CD4-positive, alpha-beta T cell treated with Interleukin-6 at 100 ng/mL for 8 hours (primary cell): ENCODE data around the gene ACP4.
"Not testable (repeated sequence)": the region's sequence is repeated elsewhere in the genome, so short reads cannot be mapped to it uniquely, and the experiment has no call there.

ENCODE experiments used
- DNase-seq: peaks from one replicate; pipeline ENCODE4 v3.0.0-alpha.2; 2020; ENCODE audit warnings: mixed read lengths, low spot score

Gene ACP4

GRCh38 chr19:50776131-50776530 lies 14.1 kb upstream of the ACP4 start:
- no peak for DNase-seq

- DNase-seq: no peak
These were observed 13.0 kb upstream of the ACP4 start for GRCh38 chr19:50777261-50777660.

DNA sequence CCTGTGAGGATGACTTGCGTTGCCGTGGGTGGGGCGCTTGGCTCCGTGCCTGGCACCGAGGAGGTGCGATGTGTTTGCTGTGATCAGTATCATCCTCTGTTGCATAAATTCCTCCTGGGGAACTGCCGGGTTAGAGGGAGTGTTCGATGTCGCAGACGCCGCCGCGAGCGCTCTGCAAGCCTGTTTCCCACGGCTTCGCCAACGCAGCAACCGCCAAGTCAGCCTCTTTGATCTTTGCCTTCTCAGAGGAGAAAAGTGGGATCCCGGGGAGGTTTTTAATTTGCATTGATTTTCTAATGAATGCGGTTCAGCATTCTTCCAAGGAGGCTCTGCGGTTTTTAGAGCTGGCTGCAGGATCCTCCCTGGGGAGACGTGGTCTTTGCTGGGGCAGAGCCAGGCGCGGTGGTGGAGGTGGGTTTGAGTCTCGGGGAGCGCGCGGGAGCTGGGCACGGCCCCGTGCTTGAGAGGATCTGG lies 12.3 kb upstream of the ACP4 start:
- DNase-seq: no peak

DNA sequence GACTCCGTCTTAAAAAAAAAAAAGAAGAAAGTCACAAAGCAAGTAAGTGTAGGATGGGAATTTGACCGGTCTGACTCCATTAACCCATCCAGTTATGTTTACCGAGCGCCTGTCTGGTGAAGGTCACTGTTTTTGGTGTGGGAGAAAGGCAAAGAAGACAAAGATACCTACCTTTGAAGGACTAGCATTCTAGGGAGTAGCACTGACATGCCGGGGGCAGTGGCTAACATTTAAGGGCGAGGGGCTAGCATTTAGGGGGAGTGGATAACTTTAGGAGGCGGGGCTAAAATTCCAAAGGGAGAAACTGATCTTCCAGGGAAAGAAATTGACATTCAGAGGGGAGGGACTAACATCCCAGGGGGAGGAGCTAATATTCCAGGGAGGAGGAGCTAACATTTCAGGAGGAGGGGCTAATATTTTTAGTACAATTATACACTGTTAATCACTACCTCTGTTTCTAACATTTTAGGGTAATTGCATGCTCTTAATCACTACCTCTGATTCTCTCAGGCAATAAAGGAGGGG lies 11.2 kb upstream of the ACP4 start:
- no peak for DNase-seq

- no peak for DNase-seq
These were observed 10.4 kb upstream of the ACP4 start for GRCh38 chr19:50779504-50780457.

- DNase-seq: no peak
These were observed 9.3 kb upstream of the ACP4 start for GRCh38 chr19:50780753-50781435.

- not testable (repeated sequence) for DNase-seq
These were observed 6.4 kb upstream of the ACP4 start for GRCh38 chr19:50783848-50784152.

GRCh38 chr19:50784710-50785109 lies 5.5 kb upstream of the ACP4 start:
- no peak for DNase-seq

DNA sequence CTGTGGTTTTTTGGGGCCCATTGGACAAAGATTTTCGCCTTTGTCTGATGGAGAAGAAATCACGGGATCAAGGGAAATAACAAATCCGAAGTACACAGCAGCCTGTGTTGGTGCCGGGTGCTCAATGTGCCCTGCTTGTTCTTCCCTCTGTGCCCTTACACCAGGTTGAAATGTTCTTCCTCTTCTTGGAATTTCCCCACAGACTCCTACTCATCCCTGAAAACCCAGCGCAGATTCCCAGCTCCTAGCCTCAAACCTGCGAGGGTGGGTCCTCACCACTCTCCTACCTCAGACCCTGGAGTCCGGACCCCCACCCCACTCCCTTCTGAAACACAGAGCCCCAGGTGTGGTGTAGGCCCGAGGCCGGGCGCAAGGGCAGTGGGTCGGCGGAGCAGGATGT lies 4.9 kb upstream of the ACP4 start:
- no peak for DNase-seq

DNA sequence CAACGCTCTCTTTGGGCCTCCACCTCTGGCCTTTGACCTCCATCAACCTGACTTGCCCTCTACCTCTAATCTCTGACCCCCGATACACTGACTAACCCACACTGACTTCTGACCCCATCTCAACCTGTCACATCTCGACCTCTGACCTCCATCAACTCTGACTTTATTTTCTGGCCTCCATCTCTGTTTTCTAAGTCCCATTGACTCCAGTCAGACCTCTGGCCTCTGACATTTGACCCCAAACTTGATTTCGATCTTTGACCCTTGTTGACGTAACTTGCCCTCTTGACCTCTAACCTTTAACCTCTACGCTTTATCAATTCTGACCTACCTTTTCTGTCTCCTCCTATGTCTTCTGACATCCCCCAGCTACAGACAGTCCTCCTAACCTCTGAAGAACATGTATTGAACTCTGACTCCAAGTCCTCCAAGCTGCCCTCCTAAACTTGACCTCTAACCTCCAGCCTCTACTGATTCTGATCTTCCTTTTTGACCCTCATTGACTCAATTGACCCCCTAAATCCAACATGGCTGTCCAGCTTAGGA lies 780 bp downstream of the ACP4 start:
- no peak for DNase-seq

DNA sequence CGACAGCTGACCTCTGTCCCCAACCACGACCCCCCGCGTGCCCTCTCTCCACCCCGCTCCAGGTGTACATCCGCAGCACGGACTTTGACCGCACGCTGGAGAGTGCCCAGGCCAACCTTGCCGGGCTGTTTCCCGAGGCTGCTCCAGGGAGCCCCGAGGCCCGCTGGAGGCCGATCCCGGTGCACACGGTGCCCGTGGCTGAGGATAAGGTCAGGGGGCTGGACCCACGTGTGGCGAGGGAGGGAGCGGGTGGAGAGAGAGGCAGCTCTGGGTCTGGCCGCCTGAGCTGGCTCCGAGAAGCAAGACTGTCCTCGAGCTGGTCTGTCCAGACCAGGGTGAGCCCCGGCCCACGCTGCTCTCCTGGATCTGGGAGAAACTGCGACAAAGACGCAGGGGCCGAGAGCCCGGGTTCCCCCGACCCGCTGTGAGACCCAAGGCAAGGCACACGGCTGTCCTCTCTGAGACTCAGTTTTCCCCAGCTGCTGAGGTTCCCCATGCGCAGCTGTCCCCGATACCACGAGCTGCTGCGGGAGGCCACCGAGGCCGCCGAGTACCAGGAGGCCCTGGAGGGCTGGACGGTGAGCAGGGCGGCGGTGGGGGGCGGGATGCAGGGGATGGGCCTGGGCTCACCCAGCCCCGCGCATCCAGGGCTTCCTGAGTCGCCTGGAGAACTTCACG lies 1.5 kb downstream of the ACP4 start:
- DNase-seq: no peak

GRCh38 chr19:50792272-50793250 lies 2.3 kb downstream of the ACP4 start:
- DNase-seq: no peak

- DNase-seq: no peak
These were observed 3.4 kb downstream of the ACP4 start for GRCh38 chr19:50793558-50794065.

DNA sequence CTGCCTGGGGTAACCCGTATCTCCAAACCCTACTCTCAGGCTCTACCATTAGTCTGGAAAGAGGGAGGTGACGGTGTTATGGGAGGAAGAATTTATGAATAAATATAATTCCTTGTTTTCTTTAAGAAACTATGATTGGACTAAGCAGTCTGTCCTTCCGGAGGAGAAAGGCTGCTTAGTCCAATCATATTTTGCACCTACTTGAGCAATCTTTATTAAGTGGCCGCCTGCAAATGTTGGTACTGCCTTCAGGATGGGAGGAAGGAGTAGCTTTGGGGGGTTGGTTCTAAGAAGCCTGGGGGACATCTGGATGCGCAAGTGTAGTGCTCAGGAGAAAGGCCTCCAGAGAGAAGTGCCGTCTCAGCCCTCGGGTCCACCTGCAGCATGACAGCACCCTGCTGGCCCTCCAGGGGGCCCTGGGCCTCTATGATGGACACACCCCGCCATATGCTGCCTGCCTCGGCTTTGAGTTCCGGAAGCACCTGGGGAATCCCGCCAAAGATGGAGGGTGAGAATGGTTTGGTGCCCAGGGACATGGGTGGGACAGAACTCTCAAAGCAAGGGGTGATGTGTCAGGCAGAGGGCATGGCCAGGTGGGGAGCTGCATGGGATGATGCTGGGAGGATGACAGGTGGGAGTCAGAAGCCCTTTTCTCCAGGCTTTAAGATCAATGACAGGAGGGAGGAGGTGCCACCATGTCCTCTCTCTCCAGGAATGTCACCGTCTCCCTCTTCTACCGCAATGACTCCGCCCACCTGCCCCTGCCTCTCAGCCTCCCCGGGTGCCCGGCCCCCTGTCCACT lies 4.1 kb downstream of the ACP4 start:
- DNase-seq: no peak

- DNase-seq: no peak
These were observed 4.9 kb downstream of the ACP4 start for GRCh38 chr19:50794876-50795663.

GRCh38 chr19:50795664-50796073 lies 5.5 kb downstream of the ACP4 start:
- no peak for DNase-seq

- no peak for DNase-seq
These were observed 6.0 kb downstream of the ACP4 start for GRCh38 chr19:50796128-50796633.

DNA sequence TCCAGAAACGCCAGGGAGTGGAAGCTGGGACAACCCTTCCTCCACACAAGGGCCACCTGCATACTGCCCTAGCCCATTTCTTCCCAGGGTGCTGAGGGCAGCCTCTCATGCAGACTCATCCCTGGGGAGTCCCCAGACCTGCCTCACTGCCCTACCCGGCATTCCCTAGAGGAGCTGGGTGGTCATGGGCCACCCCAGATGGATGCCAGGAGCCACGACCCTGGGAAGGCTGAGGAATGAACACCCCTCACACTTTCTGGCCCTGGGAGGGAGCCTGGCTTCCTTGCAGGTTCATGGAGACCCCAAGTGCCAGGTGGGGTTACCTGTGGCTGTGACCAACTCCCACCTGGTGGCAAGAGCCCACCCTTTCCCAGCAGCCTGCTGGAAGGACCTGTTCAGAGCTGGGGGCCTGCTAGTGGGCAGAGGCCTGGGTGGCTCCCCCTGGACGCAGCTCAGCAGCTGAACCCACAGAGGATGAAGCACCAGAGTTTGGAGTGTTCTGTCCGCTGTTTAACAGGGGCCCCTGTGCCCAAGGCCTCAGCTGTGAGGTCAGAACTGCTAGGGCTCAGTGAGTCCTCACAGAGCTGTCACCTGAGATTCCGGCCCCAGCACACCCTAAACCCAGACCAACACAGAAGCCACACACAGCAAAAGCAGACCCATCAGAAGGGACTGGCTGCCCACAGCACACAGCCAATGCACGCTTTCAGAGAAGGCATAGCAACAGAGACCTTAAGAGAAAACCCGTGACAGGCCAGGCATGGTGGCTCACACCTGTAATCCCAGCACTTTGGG lies 6.6 kb downstream of the ACP4 start:
- DNase-seq: no peak
